Neuronal stem cell (in vitro differentiated cells): ENCODE data around the gene PRODH2. TPM values are rescaled to one million over a fixed set of nuclear protein-coding genes. Genes with fewer than 3 reads are reported as not detected.

Source experiments
- DNase-seq: peaks from one replicate; pipeline ENCODE4 v3.0.0-alpha.2; 2013; ENCODE audit warnings: low spot score
- H2AFZ ChIP-seq: one replicate; pipeline ENCODE4 v1.6.1; 2013; ENCODE audit warnings: mild to moderate bottlenecking, low read length, inconsistent platforms
- H2AK5ac ChIP-seq: 2 replicates; pipeline ENCODE4 v1.6.1; 2013; ENCODE audit warnings: low read depth, mild to moderate bottlenecking, inconsistent platforms, low read length, moderate library complexity, mixed read lengths
- H2BK120ac ChIP-seq: 2 replicates; pipeline ENCODE4 v1.6.1; 2013; ENCODE audit warnings: low read depth, mild to moderate bottlenecking, inconsistent platforms, low read length, moderate library complexity, mixed read lengths
- H2BK12ac ChIP-seq: one replicate; pipeline ENCODE4 v1.6.1; 2013; ENCODE audit warnings: low read length, inconsistent platforms
- H2BK15ac ChIP-seq: 2 replicates; pipeline ENCODE4 v1.6.1; 2013; ENCODE audit warnings: mild to moderate bottlenecking, low read length, inconsistent platforms, mixed read lengths
- H2BK5ac ChIP-seq: one replicate; pipeline ENCODE4 v1.6.1; 2013; ENCODE audit warnings: inconsistent platforms, mild to moderate bottlenecking, low read length, moderate library complexity
- H3K14ac ChIP-seq: one replicate; pipeline ENCODE4 v1.6.1; 2013; ENCODE audit warnings: low read length, inconsistent platforms
- H3K18ac ChIP-seq: 2 replicates; pipeline ENCODE4 v1.6.1; 2013; ENCODE audit warnings: low read length, inconsistent platforms
- H3K23ac ChIP-seq: 2 replicates; pipeline ENCODE4 v1.6.1; 2013; ENCODE audit warnings: low read depth, mild to moderate bottlenecking, mixed read lengths, low read length, inconsistent platforms; ENCODE audit not compliant: poor library complexity
- H3K27ac ChIP-seq: replicated peaks from 3 replicates; pipeline ENCODE4 v1.5.1; 2013; ENCODE audit warnings: low read length, inconsistent platforms
- H3K27me3 ChIP-seq, 3 experiments: 2 replicates each; pipeline ENCODE4 v1.6.1; 2013; ENCODE audit warnings: low read length in 3 of 3, mild to moderate bottlenecking in 2 of 3, inconsistent platforms in 1 of 3, low read depth in 1 of 3, mixed read lengths in 1 of 3, moderate library complexity in 1 of 3; ENCODE audit not compliant: control insufficient read depth in 3 of 3, insufficient read depth in 3 of 3
- H3K36me3 ChIP-seq, 2 donors: replicated peaks in 1 of 2; 2 replicates each; pipeline ENCODE4 v1.6.1; 2013; ENCODE audit warnings: low read length in 2 of 2; ENCODE audit not compliant: control insufficient read depth in 2 of 2, insufficient read depth in 2 of 2
- H3K4ac ChIP-seq: 2 replicates; pipeline ENCODE4 v1.6.1; 2013; ENCODE audit warnings: inconsistent platforms, mild to moderate bottlenecking, low read length, moderate library complexity
- H3K4me1 ChIP-seq, 2 donors: 1 replicate in 1 of 2; 2 replicates in 1 of 2; pipeline ENCODE4 v1.6.1; 2013; ENCODE audit warnings: low read length in 2 of 2, low read depth in 1 of 2; ENCODE audit not compliant: control insufficient read depth in 2 of 2, insufficient read depth in 1 of 2
- H3K4me2 ChIP-seq: one replicate; pipeline ENCODE4 v1.6.1; 2013; ENCODE audit warnings: mild to moderate bottlenecking, low read length, inconsistent platforms; ENCODE audit not compliant: insufficient read depth, poor library complexity, severe bottlenecking
- H3K4me3 ChIP-seq, 2 donors: 2 replicates each; pipeline ENCODE4 v1.5.1; 2013; ENCODE audit warnings: low read length in 2 of 2, mild to moderate bottlenecking in 2 of 2, inconsistent platforms in 1 of 2, moderate library complexity in 1 of 2
- H3K79me1 ChIP-seq: one replicate; pipeline ENCODE4 v1.6.1; 2013; ENCODE audit warnings: low read depth, mild to moderate bottlenecking, inconsistent platforms, low read length, moderate library complexity
- H3K9ac ChIP-seq: one replicate; pipeline ENCODE4 v1.6.1; 2013; ENCODE audit warnings: mild to moderate bottlenecking, low read depth, low read length, inconsistent platforms; ENCODE audit not compliant: poor library complexity
- H3K9me3 ChIP-seq, 2 donors: replicated peaks in 1 of 2; 2 replicates each; pipeline versions ENCODE3 to v1.6.1; 2013; ENCODE audit warnings: low read length in 2 of 2, mild to moderate bottlenecking in 2 of 2, inconsistent platforms in 1 of 2, low read depth in 1 of 2, mixed read lengths in 1 of 2, moderate library complexity in 1 of 2; ENCODE audit not compliant: control insufficient read depth in 2 of 2, insufficient read depth in 1 of 2
- H4K8ac ChIP-seq: one replicate; pipeline ENCODE4 v1.6.1; 2013; ENCODE audit warnings: low read depth, mild to moderate bottlenecking, inconsistent platforms, low read length, moderate library complexity
- H4K91ac ChIP-seq: one replicate; pipeline ENCODE4 v1.6.1; 2013; ENCODE audit warnings: low read length, low read depth, mild to moderate bottlenecking, inconsistent platforms; ENCODE audit not compliant: poor library complexity
- WGBS, 2 donors: extraction: QIAGEN DNeasy Blood & Tissue Kit; methylation state at CpG; one replicate each; pipeline ENCODE4 v1.1.7; 2013; ENCODE audit warnings: missing lambda C conversion rate in 2 of 2, mixed read lengths in 1 of 2; ENCODE audit not compliant: insufficient read length in 2 of 2, insufficient replicate concordance in 1 of 2; ENCODE audit errors: extremely low coverage in 2 of 2; 5-methylcytosine and 5-hydroxymethylcytosine counted together
- polyA plus RNA-seq, 2 experiments: library from polyadenylated mRNA; stranded (reverse); fragments of 200-250 nt; gene quantifications; one replicate each; pipeline ENCODE4 v1.2.3, GENCODE V29; 2013

The PRODH2 gene, protein sequence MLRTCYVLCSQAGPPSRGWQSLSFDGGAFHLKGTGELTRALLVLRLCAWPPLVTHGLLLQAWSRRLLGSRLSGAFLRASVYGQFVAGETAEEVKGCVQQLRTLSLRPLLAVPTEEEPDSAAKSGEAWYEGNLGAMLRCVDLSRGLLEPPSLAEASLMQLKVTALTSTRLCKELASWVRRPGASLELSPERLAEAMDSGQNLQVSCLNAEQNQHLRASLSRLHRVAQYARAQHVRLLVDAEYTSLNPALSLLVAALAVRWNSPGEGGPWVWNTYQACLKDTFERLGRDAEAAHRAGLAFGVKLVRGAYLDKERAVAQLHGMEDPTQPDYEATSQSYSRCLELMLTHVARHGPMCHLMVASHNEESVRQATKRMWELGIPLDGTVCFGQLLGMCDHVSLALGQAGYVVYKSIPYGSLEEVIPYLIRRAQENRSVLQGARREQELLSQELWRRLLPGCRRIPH
- polyA plus RNA-seq (2013, experiment 1 of 2), result not detected
- not detected for polyA plus RNA-seq (2013, experiment 2 of 2)

DNA sequence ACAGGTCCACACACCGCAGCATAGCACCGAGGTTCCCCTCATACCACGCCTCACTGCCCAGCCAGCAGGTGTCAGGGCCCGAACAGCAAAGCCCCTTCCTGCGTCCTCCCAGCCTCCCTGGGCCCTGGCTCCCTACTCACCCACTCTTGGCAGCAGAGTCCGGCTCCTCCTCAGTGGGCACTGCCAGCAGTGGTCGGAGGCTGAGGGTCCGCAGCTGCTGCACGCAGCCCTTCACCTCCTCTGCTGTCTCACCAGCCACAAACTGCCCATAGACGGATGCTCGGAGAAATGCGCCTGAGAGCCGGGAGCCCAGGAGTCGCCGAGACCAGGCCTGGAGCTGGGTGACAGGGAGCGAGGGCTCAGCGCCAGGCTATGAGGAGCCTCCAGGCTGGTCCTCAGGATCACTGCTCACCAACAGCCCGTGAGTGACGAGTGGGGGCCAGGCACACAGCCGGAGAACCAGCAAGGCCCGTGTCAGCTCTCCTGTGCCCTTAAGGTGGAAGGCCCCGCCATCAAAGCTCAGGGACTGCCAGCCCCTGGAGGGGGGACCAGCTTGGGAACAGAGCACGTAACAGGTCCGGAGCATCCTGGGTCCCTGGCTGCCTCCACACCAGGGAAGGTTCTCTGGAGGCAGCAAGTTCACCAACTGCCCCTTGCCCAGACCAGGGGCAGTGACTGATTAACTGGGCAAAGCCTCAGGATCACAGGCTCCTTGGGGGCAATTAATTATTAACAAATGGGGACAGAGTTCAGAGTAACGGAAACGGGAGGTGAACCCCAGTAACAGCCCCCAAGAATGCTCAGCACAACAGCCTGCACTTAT, at the start of gene PRODH2:
Gene PRODH2 (minus strand): TSS at position 626 of the 823 bp plus-strand sequence. CDS start 40 bp downstream, at position 586.
- peak within 1 kb of the TSS; percentile 71 for H3K14ac ChIP-seq
- DNase-seq, result no peak
- peak within 1 kb of the TSS; percentile 44 for H3K9ac ChIP-seq
- no peaks in the 10 kb centered on the region for H3K4me1 ChIP-seq
- no peak within 1 kb of the TSS for H3K4me3 ChIP-seq
- H3K79me1 ChIP-seq, result no peaks in the 10 kb centered on the region
- H3K4me2 ChIP-seq, result no peak within 1 kb of the TSS
- peak within 1 kb of the TSS; percentile 21 for H2AK5ac ChIP-seq
- H2BK120ac ChIP-seq, result no peak within 1 kb of the TSS
- no peak within 1 kb of the TSS for H4K91ac ChIP-seq
- peak within 1 kb of the TSS; percentile 73 for H3K23ac ChIP-seq
- peaks cover 0 to 11% (median 0%) of the 10 kb centered on the region in 3 experiments for H3K27me3 ChIP-seq
- H3K18ac ChIP-seq, result peak within 1 kb of the TSS; percentile 76
- H3K9me3 ChIP-seq, result no peaks in the 10 kb centered on the region
- no peak within 1 kb of the TSS for H3K27ac ChIP-seq
- no peaks in the 10 kb centered on the region for H3K36me3 ChIP-seq
- no CpG with 5 or more reads among the region's 26 CpGs for WGBS, 2 donors
- no peak within 1 kb of the TSS for H2AFZ ChIP-seq
- peak within 1 kb of the TSS; percentile 73 for H2BK12ac ChIP-seq
- peak within 1 kb of the TSS; percentile 49 for H2BK15ac ChIP-seq
- peak within 1 kb of the TSS; percentile 66 for H2BK5ac ChIP-seq
- H4K8ac ChIP-seq, result peak within 1 kb of the TSS; percentile 17
- H3K4ac ChIP-seq, result no peak within 1 kb of the TSS

DNA sequence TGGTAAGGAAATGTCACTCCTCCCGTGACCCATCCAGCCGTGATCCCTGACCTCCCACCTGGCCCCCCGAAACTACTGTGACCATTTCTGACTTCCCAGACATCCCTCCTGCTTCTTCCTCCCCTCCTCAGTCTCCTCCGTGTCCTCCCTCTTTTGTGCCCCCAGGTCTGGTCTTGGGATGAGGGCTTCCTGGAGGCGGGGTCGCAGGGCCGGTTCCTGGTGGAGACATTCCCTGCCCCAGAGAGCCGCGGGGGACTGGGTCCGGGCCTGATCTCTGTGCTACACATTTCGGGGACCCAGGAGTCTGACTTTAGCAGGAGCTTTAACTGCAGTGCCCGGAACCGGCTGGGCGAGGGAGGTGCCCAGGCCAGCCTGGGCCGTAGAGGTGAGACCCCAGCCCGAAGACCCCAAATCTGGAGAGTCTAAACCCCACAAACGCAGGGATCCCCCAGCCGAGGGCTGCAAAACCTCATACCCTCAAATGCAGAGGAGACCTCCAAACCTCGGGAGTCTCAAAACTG, 49.1 kb upstream of the PRODH2 start:
- Histone ChIP-seq H3K4me2 (peak overlapping the region; percentile 83), H3K9ac (peak overlapping the region; percentile 78), H2AFZ (peak overlapping the region; percentile 83), H2BK5ac (peak overlapping the region; percentile 79), H3K4ac (peak overlapping the region; percentile 10), H3K27me3 (peaks cover 0 to 34% (median 0%) of the 10 kb centered on the region in 3 experiments), H3K23ac (peak overlapping the region; percentile 52), H3K4me3 (peak overlapping the region in 1 of 2 donors; percentile 70), H2AK5ac (peak overlapping the region; percentile 90), H2BK15ac (peak overlapping the region; percentile 98), H3K4me1 (peaks cover 14 to 19% of the 10 kb centered on the region in 2 donors), H3K18ac (peak overlapping the region; percentile 98), H2BK120ac (peak overlapping the region; percentile 81), H3K9me3 (no peaks in the 10 kb centered on the region), H4K8ac (no peak overlapping the region), H3K36me3 (peaks cover 3% of the 10 kb centered on the region in 2 donors), H3K27ac (peak overlapping the region; percentile 92), H2BK12ac (peak overlapping the region; percentile 92), H3K14ac (peak overlapping the region; percentile 58), H3K79me1 (no peaks in the 10 kb centered on the region), H4K91ac (no peak overlapping the region)
- no CpG with 5 or more reads among the region's 19 CpGs for WGBS, 2 donors
- DNase-seq, result no peak

DNA sequence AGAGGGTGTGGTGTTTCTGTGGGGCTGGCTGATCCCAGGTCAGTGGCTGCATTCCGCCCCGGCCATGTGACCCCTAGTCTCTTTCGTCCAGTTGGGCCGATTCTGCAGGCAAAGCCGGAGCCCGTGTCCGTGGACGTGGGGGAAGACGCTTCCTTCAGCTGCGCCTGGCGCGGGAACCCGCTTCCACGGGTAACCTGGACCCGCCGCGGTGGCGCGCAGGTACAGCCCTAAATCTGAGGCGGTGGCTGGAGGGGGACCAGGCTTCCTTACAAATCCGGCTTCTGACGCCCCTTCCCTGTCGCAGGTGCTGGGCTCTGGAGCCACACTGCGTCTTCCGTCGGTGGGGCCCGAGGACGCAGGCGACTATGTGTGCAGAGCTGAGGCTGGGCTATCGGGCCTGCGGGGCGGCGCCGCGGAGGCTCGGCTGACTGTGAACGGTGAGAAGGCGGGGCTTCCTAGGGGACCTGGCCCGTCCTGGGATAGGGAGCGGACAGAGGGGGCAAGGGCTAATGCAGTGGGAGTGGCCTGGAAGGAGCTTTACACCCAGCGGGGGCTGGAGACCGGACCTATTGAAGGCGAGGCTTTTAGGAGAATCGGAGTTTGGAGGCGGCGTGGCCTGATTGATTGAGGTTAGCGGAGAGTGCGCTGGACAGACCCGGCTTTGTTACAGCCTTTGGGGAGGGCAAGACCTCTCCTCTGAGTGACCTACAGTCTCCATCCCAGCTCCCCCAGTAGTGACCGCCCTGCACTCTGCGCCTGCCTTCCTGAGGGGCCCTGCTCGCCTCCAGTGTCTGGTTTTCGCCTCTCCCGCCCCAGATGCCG, 48.4 kb upstream of the PRODH2 start:
- Histone ChIP-seq H3K9me3 (no peaks in the 10 kb centered on the region), H3K4me3 (peak overlapping the region in 1 of 2 donors; percentile 70), H2BK15ac (peak overlapping the region; percentile 98), H2BK5ac (peak overlapping the region; percentile 91), H3K36me3 (peaks cover 3% of the 10 kb centered on the region in 2 donors), H3K27me3 (peaks cover 0 to 34% (median 0%) of the 10 kb centered on the region in 3 experiments), H3K23ac (peak overlapping the region; percentile 52), H3K18ac (peak overlapping the region; percentile 98), H2BK120ac (peak overlapping the region; percentile 81), H3K4ac (peak overlapping the region; percentile 87), H3K4me1 (peaks cover 14 to 19% of the 10 kb centered on the region in 2 donors), H2AK5ac (peak overlapping the region; percentile 97), H3K14ac (peak overlapping the region; percentile 61), H2AFZ (peak overlapping the region; percentile 83), H3K9ac (peak overlapping the region; percentile 83), H3K27ac (peak overlapping the region; percentile 92), H4K91ac (no peak overlapping the region), H3K4me2 (peak overlapping the region; percentile 83), H2BK12ac (peak overlapping the region; percentile 97), H4K8ac (no peak overlapping the region), H3K79me1 (no peaks in the 10 kb centered on the region)
- WGBS, 2 donors, result no CpG with 5 or more reads among the region's 55 CpGs
- DNase-seq, result peak; percentile 95
